CD4-positive, alpha-beta memory T cell (primary cell): Measurements from ENCODE around the gene AGPAT4. TPM values are rescaled to one million over a fixed set of nuclear protein-coding genes. Genes with fewer than 3 reads are reported as not detected.

ENCODE experiments used
- CTCF ChIA-PET: fragments of 350-600 bp; sonication (Branson Sonifier 250); formaldehyde crosslinking; loops from one replicate; lab custom pipeline; 2021; ENCODE audit warnings: inconsistent platforms; ENCODE audit not compliant: partially characterized antibody; lab: Charles Lee
- POLR2A ChIA-PET: fragments of 350-600 bp; sonication (Branson Sonifier 250); formaldehyde crosslinking; loops from one replicate; lab custom pipeline; 2021; ENCODE audit not compliant: partially characterized antibody; lab: Charles Lee
- DNase-seq, 5 donors: peaks; one replicate each; pipeline versions ENCODE4 v3.0.0 to v3.0.0-alpha.2; 2020 to 2022; ENCODE audit warnings: mixed read lengths in 1 of 5
- H3K27ac ChIP-seq: one replicate; pipeline ENCODE4 v1.7.0; 2013; ENCODE audit warnings: low read depth, low read length
- H3K27me3 ChIP-seq: 2 replicates; pipeline ENCODE4 v1.7.0; 2013; ENCODE audit warnings: mild to moderate bottlenecking, low read length, moderate library complexity; ENCODE audit not compliant: insufficient read depth
- H3K36me3 ChIP-seq: 2 replicates; pipeline ENCODE4 v1.7.0; 2013; ENCODE audit warnings: mild to moderate bottlenecking, low read length, moderate library complexity; ENCODE audit not compliant: insufficient read depth
- H3K4me1 ChIP-seq: 2 replicates; pipeline ENCODE4 v1.7.0; 2013; ENCODE audit warnings: mild to moderate bottlenecking, low read length, moderate library complexity; ENCODE audit not compliant: insufficient read depth
- H3K4me3 ChIP-seq, 2 donors: one replicate each; pipeline ENCODE4 v1.7.0; 2013; ENCODE audit warnings: low read length in 2 of 2, mild to moderate bottlenecking in 1 of 2
- H3K9me3 ChIP-seq, 2 donors: one replicate each; pipeline ENCODE4 v1.7.0; 2013; ENCODE audit warnings: low read length in 2 of 2, control low read depth in 1 of 2; ENCODE audit not compliant: control insufficient read depth in 1 of 2
- H3K27ac Mint-ChIP-seq, 7 donors: one replicate each; pipeline ENCODE4 v1.8.0; 2020 to 2021; ENCODE audit warnings: mixed read lengths in 7 of 7, mild to moderate bottlenecking in 6 of 7, inconsistent platforms in 3 of 7, moderate library complexity in 3 of 7
- H3K27me3 Mint-ChIP-seq, 2 donors: one replicate each; pipeline ENCODE4 v1.8.0; 2020 to 2021; ENCODE audit warnings: mixed read lengths in 2 of 2
- H3K36me3 Mint-ChIP-seq, 2 donors: one replicate each; pipeline ENCODE4 v1.8.0; 2020 to 2021; ENCODE audit warnings: mixed read lengths in 2 of 2, inconsistent platforms in 1 of 2, mild to moderate bottlenecking in 1 of 2
- H3K4me1 Mint-ChIP-seq, 4 donors: one replicate each; pipeline ENCODE4 v1.8.0; 2020 to 2021; ENCODE audit warnings: mixed read lengths in 4 of 4, mild to moderate bottlenecking in 1 of 4
- H3K4me3 Mint-ChIP-seq, 8 donors: one replicate each; pipeline ENCODE4 v1.8.0; 2020 to 2021; ENCODE audit warnings: mixed read lengths in 8 of 8, mild to moderate bottlenecking in 7 of 8, moderate library complexity in 6 of 8, inconsistent platforms in 3 of 8
- H3K9me3 Mint-ChIP-seq, 8 donors: one replicate each; pipeline ENCODE4 v1.8.0; 2020 to 2021; ENCODE audit warnings: mixed read lengths in 8 of 8, mild to moderate bottlenecking in 5 of 8, inconsistent platforms in 3 of 8, moderate library complexity in 1 of 8
- intact Hi-C: fragments of 100-400 bp; cut with micrococcal nuclease; formaldehyde crosslinking; loops from one replicate; pipeline ENCODE4 v1.15.1; 2023
- polyA plus RNA-seq, 2 donors: library from polyadenylated mRNA; unstranded; fragments of 300-500 nt; fragmentation: Illumina TruSeq; gene quantifications; one replicate each; pipeline ENCODE4 v1.2.3, GENCODE V29; 2021
- total RNA-seq, 2 experiments: library from RNA; stranded (reverse); gene quantifications; one replicate each; pipeline ENCODE4 v1.2.3, GENCODE V29; 2021

AGPAT4 gene
- total and polyA plus RNA-seq, 4 experiments from 2014 or later, result 3.6 to 6.9 (median 4.1) TPM

DNA sequence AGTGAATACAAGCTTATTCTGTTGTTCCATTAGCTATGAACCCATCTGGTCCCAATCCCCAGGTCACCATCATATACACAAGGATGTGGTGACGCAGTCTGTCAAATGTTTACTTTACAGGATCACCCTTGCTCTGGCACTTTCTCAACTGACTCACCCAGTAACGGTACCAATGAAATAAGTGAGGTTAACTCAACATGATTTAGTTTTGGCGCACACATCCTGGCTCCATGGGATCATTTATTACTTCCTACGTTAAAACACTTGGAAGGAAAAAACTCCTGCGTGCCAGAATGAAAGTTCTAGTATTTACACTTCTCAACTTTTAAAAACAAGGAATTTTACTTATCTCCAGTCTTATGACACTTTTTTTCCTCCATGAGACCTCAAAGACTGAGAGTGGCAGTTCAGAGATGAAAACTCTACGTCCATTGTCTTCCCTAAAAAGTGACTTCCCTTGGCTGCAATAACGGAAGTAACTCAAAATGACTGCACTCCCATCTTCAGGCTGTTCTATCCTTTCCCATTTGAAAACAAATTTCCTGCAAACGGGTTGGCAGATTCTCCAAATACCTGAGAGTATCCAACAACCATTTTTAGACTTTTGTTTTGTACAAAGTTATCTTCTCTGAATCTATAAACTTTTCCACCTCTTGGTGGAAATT, 15.9 kb downstream of the AGPAT4 start:
- H3K27me3 Mint-ChIP-seq, result no peaks in the 10 kb centered on the region
- H3K27ac Mint-ChIP-seq, result no peak overlapping the region
- Histone ChIP-seq H3K27ac (no peak overlapping the region), H3K9me3 (no peaks in the 10 kb centered on the region), H3K4me1 (no peaks in the 10 kb centered on the region), H3K27me3 (no peaks in the 10 kb centered on the region), H3K36me3 (no peaks in the 10 kb centered on the region), H3K4me3 (no peak overlapping the region)
- no peak for DNase-seq
- H3K9me3 Mint-ChIP-seq, result no peaks in the 10 kb centered on the region
- peaks cover 0 to 9% (median 1%) of the 10 kb centered on the region in 4 donors for H3K4me1 Mint-ChIP-seq
- ChIA-PET POLR2A (no interaction called here), CTCF (no interaction called here)
- peaks cover 6 to 14% of the 10 kb centered on the region in 2 donors for H3K36me3 Mint-ChIP-seq
- no peak overlapping the region for H3K4me3 Mint-ChIP-seq
- intact Hi-C loops, result no loop called here

DNA sequence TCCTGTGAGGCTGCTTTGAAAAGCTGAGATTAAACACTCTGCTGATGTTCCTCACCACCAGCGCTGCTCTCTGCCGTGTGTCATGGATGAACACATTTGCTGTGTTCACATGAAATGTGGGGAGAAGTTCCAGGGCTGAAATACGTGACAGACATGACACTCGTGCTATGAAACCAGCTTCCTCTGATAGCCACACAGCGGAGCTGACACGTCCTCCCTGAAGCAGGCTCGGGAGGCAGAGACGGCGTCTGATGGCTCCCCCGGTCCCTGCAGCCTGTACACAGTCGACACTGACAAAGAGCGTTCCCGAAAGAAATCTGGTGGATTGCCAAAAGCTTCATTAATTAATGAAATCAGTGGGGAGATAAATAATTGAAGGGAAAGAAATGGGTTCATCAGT, 17.5 kb downstream of the AGPAT4 start:
- intact Hi-C loops, result no loop called here
- no peaks in the 10 kb centered on the region for H3K27me3 ChIP-seq
- DNase-seq, result no peak
- H3K4me3 ChIP-seq, result no peak overlapping the region
- POLR2A ChIA-PET, result no interaction called here
- Mint-ChIP-seq H3K27me3 (no peaks in the 10 kb centered on the region), H3K9me3 (no peaks in the 10 kb centered on the region), H3K4me1 (peaks cover 0 to 9% (median 1%) of the 10 kb centered on the region in 4 donors), H3K27ac (peak overlapping the region in 1 of 7 donors; percentile 72), H3K36me3 (peaks cover 6 to 7% of the 10 kb centered on the region in 2 donors), H3K4me3 (no peak overlapping the region)
- CTCF ChIA-PET, result no interaction called here
- no peak overlapping the region for H3K27ac ChIP-seq
- no peaks in the 10 kb centered on the region for H3K4me1 ChIP-seq
- no peaks in the 10 kb centered on the region for H3K36me3 ChIP-seq
- H3K9me3 ChIP-seq, result no peaks in the 10 kb centered on the region

GRCh38 chr6:161255518-161255917, 18.3 kb downstream of the AGPAT4 start:
- no peaks in the 10 kb centered on the region for H3K9me3 Mint-ChIP-seq
- CTCF ChIA-PET, result no interaction called here
- peaks cover 0 to 8% (median 1%) of the 10 kb centered on the region in 4 donors for H3K4me1 Mint-ChIP-seq
- H3K4me3 Mint-ChIP-seq, result no peak overlapping the region
- intact Hi-C loops, result no loop called here
- H3K27ac Mint-ChIP-seq, result peak overlapping the region in 2 of 7 donors; percentile 2 to 43
- H3K27me3 ChIP-seq, result no peaks in the 10 kb centered on the region
- no peaks in the 10 kb centered on the region for H3K27me3 Mint-ChIP-seq
- H3K36me3 Mint-ChIP-seq, result peaks cover 2 to 7% of the 10 kb centered on the region in 2 donors
- H3K27ac ChIP-seq, result no peak overlapping the region
- H3K36me3 ChIP-seq, result no peaks in the 10 kb centered on the region
- DNase-seq, result no peak
- POLR2A ChIA-PET, result no interaction called here
- no peak overlapping the region for H3K4me3 ChIP-seq
- no peaks in the 10 kb centered on the region for H3K9me3 ChIP-seq
- no peaks in the 10 kb centered on the region for H3K4me1 ChIP-seq

GRCh38 chr6:161254464-161255253, 19.2 kb downstream of the AGPAT4 start:
- intact Hi-C loops, result no loop called here
- H3K4me1 ChIP-seq, result no peaks in the 10 kb centered on the region

GRCh38 chr6:161254126-161254463, 19.8 kb downstream of the AGPAT4 start:
- Mint-ChIP-seq H3K27me3 (no peaks in the 10 kb centered on the region), H3K27ac (no peak overlapping the region), H3K4me3 (no peak overlapping the region), H3K9me3 (no peaks in the 10 kb centered on the region), H3K36me3 (peaks cover 0 to 7% of the 10 kb centered on the region in 2 donors), H3K4me1 (peaks cover 0 to 10% (median 1%) of the 10 kb centered on the region in 4 donors)
- Histone ChIP-seq H3K4me1 (no peaks in the 10 kb centered on the region), H3K27me3 (no peaks in the 10 kb centered on the region), H3K36me3 (no peaks in the 10 kb centered on the region), H3K4me3 (no peak overlapping the region), H3K27ac (no peak overlapping the region), H3K9me3 (no peaks in the 10 kb centered on the region)
- ChIA-PET POLR2A (no interaction called here), CTCF (no interaction called here)
- DNase-seq, result no peak
- intact Hi-C loops, result no loop called here

More at GRCh38 chr6:161254464-161255253, 19.2 kb downstream of the AGPAT4 start:
- no peak overlapping the region for H3K4me3 Mint-ChIP-seq
- H3K9me3 Mint-ChIP-seq, result no peaks in the 10 kb centered on the region
- POLR2A ChIA-PET, result no interaction called here
- no peaks in the 10 kb centered on the region for H3K27me3 ChIP-seq
- no peak for DNase-seq
- H3K4me1 Mint-ChIP-seq, result peaks cover 0 to 10% (median 1%) of the 10 kb centered on the region in 4 donors
- CTCF ChIA-PET, result interaction anchor here (0.7 kb wide), 1 partner anchor 11 kb away, joined by 3 read pairs; no protein-coding TSS in a partner anchor
- H3K36me3 ChIP-seq, result no peaks in the 10 kb centered on the region
- no peaks in the 10 kb centered on the region for H3K9me3 ChIP-seq
- no peaks in the 10 kb centered on the region for H3K27me3 Mint-ChIP-seq
- no peak overlapping the region for H3K4me3 ChIP-seq
- peaks cover under 1 to 7% of the 10 kb centered on the region in 2 donors for H3K36me3 Mint-ChIP-seq
- peak overlapping the region in 1 of 7 donors; percentile 43 for H3K27ac Mint-ChIP-seq
- no peak overlapping the region for H3K27ac ChIP-seq

DNA sequence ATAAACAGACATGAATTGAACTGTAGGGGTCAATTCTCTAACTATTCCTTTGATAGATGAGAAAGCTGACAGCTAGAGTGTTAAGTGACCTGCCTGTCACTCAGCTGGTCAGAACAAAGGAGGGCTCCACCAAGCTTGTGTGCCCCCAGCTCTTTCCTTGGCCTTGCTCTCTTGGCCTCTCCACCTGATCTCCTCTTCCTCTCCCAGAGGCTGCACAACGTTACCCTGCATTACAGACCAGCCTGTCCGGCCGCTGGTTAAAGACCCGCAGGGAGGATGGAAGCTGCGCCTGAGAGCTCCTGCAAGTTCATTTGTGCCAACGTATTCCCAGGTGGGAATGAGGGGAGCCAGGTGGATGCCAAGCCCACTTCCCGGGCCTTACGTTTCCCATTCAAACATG, 22.5 kb downstream of the AGPAT4 start:
- H3K36me3 ChIP-seq, result no peaks in the 10 kb centered on the region
- Mint-ChIP-seq H3K27me3 (no peaks in the 10 kb centered on the region), H3K36me3 (peaks cover 2 to 7% of the 10 kb centered on the region in 2 donors), H3K4me1 (peaks cover 0 to 10% (median 6%) of the 10 kb centered on the region in 4 donors), H3K27ac (no peak overlapping the region), H3K9me3 (no peaks in the 10 kb centered on the region), H3K4me3 (no peak overlapping the region)
- H3K4me1 ChIP-seq, result no peaks in the 10 kb centered on the region
- POLR2A ChIA-PET, result no interaction called here
- H3K27me3 ChIP-seq, result no peaks in the 10 kb centered on the region
- DNase-seq, result no peak
- CTCF ChIA-PET, result interaction anchor here (0.8 kb wide), 1 partner anchor 119 kb away, joined by 3 read pairs; no protein-coding TSS in a partner anchor
- no peak overlapping the region for H3K27ac ChIP-seq
- intact Hi-C loops, result no loop called here
- no peak overlapping the region for H3K4me3 ChIP-seq
- no peaks in the 10 kb centered on the region for H3K9me3 ChIP-seq

GRCh38 chr6:161249327-161249726, 24.5 kb downstream of the AGPAT4 start:
- no peaks in the 10 kb centered on the region for H3K9me3 Mint-ChIP-seq
- ChIA-PET POLR2A (no interaction called here), CTCF (no interaction called here)
- no peaks in the 10 kb centered on the region for H3K27me3 ChIP-seq
- intact Hi-C loops, result no loop called here
- no peak for DNase-seq
- peaks cover 0 to 12% (median 6%) of the 10 kb centered on the region in 4 donors for H3K4me1 Mint-ChIP-seq
- peak overlapping the region in 1 of 8 donors; percentile 2 for H3K4me3 Mint-ChIP-seq
- H3K9me3 ChIP-seq, result no peaks in the 10 kb centered on the region
- no peaks in the 10 kb centered on the region for H3K27me3 Mint-ChIP-seq
- H3K36me3 Mint-ChIP-seq, result peaks cover 2 to 23% of the 10 kb centered on the region in 2 donors
- H3K4me3 ChIP-seq, result no peak overlapping the region
- peak overlapping the region in 1 of 7 donors; percentile 12 for H3K27ac Mint-ChIP-seq
- H3K27ac ChIP-seq, result no peak overlapping the region
- H3K4me1 ChIP-seq, result no peaks in the 10 kb centered on the region
- no peaks in the 10 kb centered on the region for H3K36me3 ChIP-seq
